H1 (cell line): ENCODE data around the gene PDZD4. TPM values are rescaled to one million over a fixed set of nuclear protein-coding genes. Genes with fewer than 3 reads are reported as not detected.

Experiments used
- CTCF ChIA-PET: fragments of 300-600 bp; sonication (Branson Sonifier 250); formaldehyde crosslinking; loops from one replicate; lab custom pipeline; 2021; ENCODE audit not compliant: partially characterized antibody; lab: Charles Lee
- POLR2A ChIA-PET: fragments of 300-600 bp; sonication (Branson Sonifier 250); formaldehyde crosslinking; loops from one replicate; lab custom pipeline; 2021; ENCODE audit warnings: inconsistent platforms; ENCODE audit not compliant: partially characterized antibody; lab: Charles Lee
- DNase-seq, 2 experiments: peaks; one replicate each; pipeline versions ENCODE4 v3.0.0 to v3.0.0-alpha.2; 2010 to 2022; ENCODE audit warnings: low spot score in 2 of 2, low read depth in 1 of 2, mixed read lengths in 1 of 2
- FAIRE-seq: peaks from 2 replicates; lab custom pipeline; 2011; peaks lifted over from hg19 to GRCh38; lab: Jason Lieb, UNC
- H2AFZ ChIP-seq: 2 replicates; pipeline ENCODE4 v1.8.1; 2012; ENCODE audit warnings: low read length, inconsistent platforms
- H2AK5ac ChIP-seq: 2 replicates; pipeline ENCODE4 v1.6.1; 2013; ENCODE audit warnings: low read depth, low read length
- H2BK120ac ChIP-seq: replicated peaks from 2 replicates; pipeline ENCODE3; 2013; ENCODE audit warnings: low read depth, low read length, inconsistent platforms
- H2BK12ac ChIP-seq: 2 replicates; pipeline ENCODE4 v1.6.1; 2013; ENCODE audit warnings: low read depth, low read length
- H2BK15ac ChIP-seq: 2 replicates; pipeline ENCODE4 v1.6.1; 2013; ENCODE audit warnings: low read length
- H2BK20ac ChIP-seq: 2 replicates; pipeline ENCODE4 v1.6.1; 2013; ENCODE audit warnings: low read length
- H2BK5ac ChIP-seq: 2 replicates; pipeline ENCODE4 v1.6.1; 2013; ENCODE audit warnings: low read depth, low read length
- H3K14ac ChIP-seq: 2 replicates; pipeline ENCODE4 v1.6.1; 2013; ENCODE audit warnings: inconsistent platforms; ENCODE audit not compliant: insufficient read length
- H3K18ac ChIP-seq: 2 replicates; pipeline ENCODE4 v1.6.1; 2013; ENCODE audit warnings: low read length; ENCODE audit errors: extremely low read depth
- H3K23ac ChIP-seq: 2 replicates; pipeline ENCODE4 v1.6.1; 2013; ENCODE audit warnings: inconsistent platforms; ENCODE audit not compliant: insufficient read length
- H3K23me2 ChIP-seq: 2 replicates; pipeline ENCODE4 v1.6.1; 2013; ENCODE audit warnings: low read depth, low read length
- H3K27ac ChIP-seq: 2 replicates; pipeline ENCODE4 v1.6.1; 2011; ENCODE audit warnings: low read depth, low read length, inconsistent platforms
- H3K27me3 ChIP-seq, 4 experiments: replicated peaks in 1 of 4; 1 replicate in 1 of 4; 2 replicates in 3 of 4; pipeline versions ENCODE4 v1.6.1 to v1.8.1; 2011 to 2013; ENCODE audit warnings: low read length in 3 of 4, mild to moderate bottlenecking in 3 of 4, inconsistent platforms in 2 of 4, mixed read lengths in 2 of 4, moderate library complexity in 1 of 4; ENCODE audit not compliant: control insufficient read depth in 3 of 4, insufficient read depth in 3 of 4; ENCODE audit errors: extremely low read depth in 1 of 4
- H3K36me3 ChIP-seq, 4 experiments: 2 replicates each; pipeline versions ENCODE4 v1.6.1 to v1.8.1; 2011 to 2013; ENCODE audit warnings: mild to moderate bottlenecking in 4 of 4, low read length in 3 of 4, moderate library complexity in 2 of 4, control low read depth in 1 of 4, inconsistent platforms in 1 of 4; ENCODE audit not compliant: insufficient read depth in 4 of 4, control insufficient read depth in 2 of 4
- H3K4ac ChIP-seq: replicated peaks from 2 replicates; pipeline ENCODE3; 2013; ENCODE audit warnings: low read length, low read depth, mixed read lengths, inconsistent platforms; ENCODE audit not compliant: insufficient read length
- H3K4me1 ChIP-seq, 4 experiments: replicated peaks in 1 of 4; 1 replicate in 1 of 4; 2 replicates in 3 of 4; pipeline versions ENCODE4 v1.6.1 to v1.8.1; 2011 to 2013; ENCODE audit warnings: low read length in 3 of 4, inconsistent platforms in 2 of 4, mixed read lengths in 1 of 4; ENCODE audit not compliant: insufficient read depth in 4 of 4, control insufficient read depth in 3 of 4
- H3K4me2 ChIP-seq, 2 experiments: 2 replicates each; pipeline versions ENCODE4 v1.6.1 to v1.8.1; 2011 to 2013; ENCODE audit warnings: low read depth in 2 of 2, low read length in 2 of 2, control low read depth in 1 of 2, inconsistent platforms in 1 of 2, mild to moderate bottlenecking in 1 of 2; ENCODE audit not compliant: insufficient read depth in 1 of 2
- H3K4me3 ChIP-seq, 4 experiments: fragments of 200-600, 300-600 bp in 1 of 4; sonication (generic), shearing (Covaris generic), sonication (Bioruptor Twin) in 1 of 4; 2 replicates each; pipeline versions ENCODE4 v1.5.1 to v1.8.1; 2011 to 2016; ENCODE audit warnings: low read length in 4 of 4, low read depth in 3 of 4, control low read depth in 2 of 4, inconsistent platforms in 2 of 4, mild to moderate bottlenecking in 2 of 4, mixed read lengths in 1 of 4, moderate library complexity in 1 of 4; ENCODE audit not compliant: insufficient read depth in 2 of 4; ENCODE audit errors: extremely low read depth in 1 of 4
- H3K56ac ChIP-seq: replicated peaks from 2 replicates; pipeline ENCODE3; 2013; ENCODE audit warnings: low read depth, mild to moderate bottlenecking, mixed read lengths, low read length, inconsistent platforms; ENCODE audit not compliant: insufficient read length
- H3K79me1 ChIP-seq: 2 replicates; pipeline ENCODE4 v1.6.1; 2013; ENCODE audit warnings: low read depth, low read length, control low read depth
- H3K79me2 ChIP-seq, 2 experiments: 2 replicates each; pipeline versions ENCODE4 v1.6.1 to v1.8.1; 2012 to 2013; ENCODE audit warnings: low read length in 2 of 2, mild to moderate bottlenecking in 2 of 2, inconsistent platforms in 1 of 2; ENCODE audit not compliant: insufficient read depth in 2 of 2, control insufficient read depth in 1 of 2
- H3K9ac ChIP-seq, 4 experiments: replicated peaks in 1 of 4; 1 replicate in 1 of 4; 2 replicates in 3 of 4; pipeline versions ENCODE4 v1.6.1 to v1.8.1; 2011 to 2013; ENCODE audit warnings: low read depth in 3 of 4, low read length in 3 of 4, control low read depth in 2 of 4, mild to moderate bottlenecking in 2 of 4, moderate library complexity in 2 of 4, inconsistent platforms in 1 of 4; ENCODE audit errors: extremely low read depth in 1 of 4
- H3K9me3 ChIP-seq, 2 experiments: 2 replicates each; pipeline versions ENCODE4 v1.6.1 to v1.8.1; 2012 to 2013; ENCODE audit warnings: mild to moderate bottlenecking in 2 of 2, moderate library complexity in 2 of 2, control low read depth in 1 of 2, inconsistent platforms in 1 of 2, low read depth in 1 of 2, low read length in 1 of 2, mixed read lengths in 1 of 2; ENCODE audit not compliant: insufficient read depth in 2 of 2
- H4K20me1 ChIP-seq, 2 experiments: replicated peaks in 1 of 2; 2 replicates each; pipeline versions ENCODE3 to v1.8.1; 2011 to 2013; ENCODE audit warnings: inconsistent platforms in 2 of 2, low read length in 2 of 2, mild to moderate bottlenecking in 1 of 2; ENCODE audit not compliant: insufficient read depth in 2 of 2, control insufficient read depth in 1 of 2
- H4K5ac ChIP-seq: 2 replicates; pipeline ENCODE4 v1.6.1; 2013; ENCODE audit warnings: low read length, low read depth, mixed read lengths, inconsistent platforms; ENCODE audit not compliant: insufficient read length
- H4K8ac ChIP-seq: 2 replicates; pipeline ENCODE4 v1.8.0; 2013; ENCODE audit warnings: mild to moderate bottlenecking, moderate library complexity, low read length, inconsistent platforms; ENCODE audit not compliant: insufficient read depth; ENCODE audit errors: extremely low read depth
- H4K91ac ChIP-seq: replicated peaks from 2 replicates; pipeline ENCODE3; 2013; ENCODE audit warnings: low read length, mixed read lengths, inconsistent platforms; ENCODE audit not compliant: insufficient read length
- ASH2L ChIP-seq: fragments of 200-600, 300-600 bp; sonication (generic); IDR thresholded peaks from one replicate; pipeline ENCODE4 v1.7.1; 2017; ENCODE audit warnings: low read length
- BCL11A ChIP-seq, 2 experiments: IDR thresholded peaks; one replicate each; pipeline ENCODE4 v1.6.1; 2011; ENCODE audit warnings: low read depth in 2 of 2, low read length in 2 of 2, mild to moderate bottlenecking in 2 of 2
- CBX8 ChIP-seq: fragments of 300-800, 300-1000 bp; sonication (generic); IDR thresholded peaks from 2 replicates; pipeline ENCODE4 v1.7.1; 2016; ENCODE audit warnings: low read depth, low read length, borderline replicate concordance
- CHD2 ChIP-seq: IDR thresholded peaks from 2 replicates; pipeline ENCODE4 v1.6.1; 2012; ENCODE audit warnings: low read length, improper control_type of control experiment
- EZH2 ChIP-seq: fragments of 200-600 bp; sonication (generic); IDR thresholded peaks from 2 replicates; pipeline ENCODE4 v1.7.1; 2012; ENCODE audit warnings: low read depth, mild to moderate bottlenecking, moderate library complexity, low read length, inconsistent platforms; ENCODE audit not compliant: severe bottlenecking
- SIRT6 ChIP-seq: IDR thresholded peaks from one replicate; pipeline ENCODE4 v1.7.1; 2012; ENCODE audit warnings: low read length, inconsistent platforms
- WGBS, 2 experiments: shearing (Covaris generic) in 1 of 2; methylation state at CpG; one replicate each; pipeline versions ENCODE4 v1.1.6 to v1.1.7; 2013 to 2015; ENCODE audit warnings: low lambda C conversion rate in 2 of 2, mixed read lengths in 2 of 2, inconsistent platforms in 1 of 2, low coverage in 1 of 2, missing lambda C conversion rate in 1 of 2; ENCODE audit not compliant: insufficient replicate concordance in 2 of 2, insufficient coverage in 1 of 2, insufficient read length in 1 of 2; ENCODE audit errors: extremely low coverage in 1 of 2, missing lambda C conversion rate in 1 of 2; 5-methylcytosine and 5-hydroxymethylcytosine counted together
- polyA plus RNA-seq, 7 experiments: library from polyadenylated mRNA; depleted of rRNA in 3 of 7; stranded (reverse) in 5 of 7; unstranded in 2 of 7; fragments of >200 nt in 5 of 7; fragments of 200-250 nt in 2 of 7; gene quantifications; 1 replicate in 5 of 7; 2 replicates in 1 of 7; 4 replicates in 1 of 7; pipeline versions ENCODE4 v1.2.1 to v1.2.3, GENCODE V29; 2011 to 2013; ENCODE audit warnings: missing spikeins in 2 of 7, mixed read lengths in 2 of 7
- total RNA-seq: library from RNA; stranded (reverse); fragmentation: NEBNext Ultra II Directional; extraction: Animal tissue kit (Norgen Biotek cat#: 25700); gene quantifications from 2 replicates; pipeline ENCODE4 v1.2.1, GENCODE V29; 2021

Gene PDZD4
- total and polyA plus RNA-seq, 2 of the 8 experiments (the other 6 are each of a cell fraction or from before 2014, with no cell fraction given): 45.8 to 169 TPM

DNA sequence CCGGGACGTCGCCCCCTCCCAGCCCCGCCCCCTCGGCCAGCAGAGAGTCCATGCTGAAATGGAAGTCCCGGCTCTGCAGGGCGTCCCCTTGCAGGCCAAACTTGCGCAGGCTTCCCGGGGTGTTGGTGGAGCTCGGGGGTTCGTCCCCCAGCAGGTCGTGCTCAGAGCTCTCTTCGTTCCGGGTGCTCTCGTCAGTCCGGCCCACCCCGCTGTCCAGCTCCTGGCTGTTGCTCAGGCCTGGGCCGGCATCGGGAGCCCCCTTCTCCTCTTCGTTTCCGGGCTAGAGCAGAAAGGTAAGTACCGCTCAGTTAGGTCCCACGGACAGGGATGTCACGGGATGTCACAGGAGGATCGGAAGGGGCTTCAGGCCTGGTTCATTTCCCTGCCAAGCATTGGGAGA is 25.7 kb downstream of the PDZD4 start:
- Histone ChIP-seq H2AK5ac (no peak overlapping the region), H2BK15ac (no peak overlapping the region), H4K20me1 (peaks cover 2 to 15% of the 10 kb centered on the region in 2 experiments), H3K4ac (no peak overlapping the region), H3K27me3 (no peaks in the 10 kb centered on the region), H3K23ac (no peak overlapping the region), H2BK5ac (no peak overlapping the region), H3K36me3 (peaks cover 0 to 21% (median 0%) of the 10 kb centered on the region in 4 experiments; a peak in 2 of 8 replicates), H2BK20ac (no peak overlapping the region), H3K56ac (no peak overlapping the region), H4K91ac (no peak overlapping the region), H3K4me1 (peaks cover 0 to under 1% (median 0%) of the 10 kb centered on the region in 4 experiments; a peak in 1 of 7 replicates), H3K23me2 (no peaks in the 10 kb centered on the region), H2BK12ac (no peak overlapping the region), H3K9me3 (no peaks in the 10 kb centered on the region), H3K27ac (no peak overlapping the region), H4K8ac (no peak overlapping the region), H2BK120ac (no peak overlapping the region), H3K4me3 (no peak overlapping the region), H3K14ac (no peak overlapping the region), H3K4me2 (no peak overlapping the region), H3K79me2 (peaks cover 0 to 22% of the 10 kb centered on the region in 2 experiments; a peak in 3 of 4 replicates), H2AFZ (no peak overlapping the region), H4K5ac (no peak overlapping the region), H3K18ac (no peak overlapping the region), H3K9ac (no peak overlapping the region), H3K79me1 (peaks cover 3% of the 10 kb centered on the region)
- no peak for FAIRE-seq
- no peak for DNase-seq
- TF ChIP-seq ASH2L: no peak
- no peak for TF ChIP-seq BCL11A (IDR thresholded peaks at IDR 0.05; ENCODE audit: low read depth in 2 of 2, low read length in 2 of 2)
- TF ChIP-seq SIRT6: no peak
- no peak for TF ChIP-seq EZH2
- TF ChIP-seq CHD2: no peak
- TF ChIP-seq CBX8: no peak
- CTCF ChIA-PET: interaction anchor here (0.6 to 0.7 kb wide), 3 partner anchors 14 to 48 kb away, joined by 3 read pairs; no protein-coding TSS in a partner anchor
- 92% methylated on average over 5 of the region's 25 CpGs; no CpG with 5 or more reads in 1 of the 2 experiments for WGBS, 2 experiments
- POLR2A ChIA-PET: interaction anchor here (0.8 to 5.4 kb wide), 5 partner anchors 9 to 78 kb away, joined by 3 to 22 read pairs (median 4); partner anchors contain the start of genes IDH3G and SSR4
